A549 (cell line): ENCODE data around the gene ATG9A. TPM values are rescaled to one million over a fixed set of nuclear protein-coding genes. Genes with fewer than 3 reads are reported as not detected.
A peak's percentile ranks its signal among the peaks of the same experiment; 100 is the strongest.

Experiments used
- ATAC-seq, 2 experiments: fragments of 200-7000 bp in 1 of 2; fragments of >200 bp in 1 of 2; cut with Nextera tagmentation in 1 of 2; cut with Tn5 transposase in 1 of 2; 3 replicates each; pipeline versions ENCODE4 v1.8.0 to v1.9.1; 2018 to 2020; ENCODE audit warnings: mild to moderate bottlenecking in 1 of 2, moderate library complexity in 1 of 2
- CTCF ChIA-PET: fragments of 300-600 bp; sonication (Branson Sonifier 250); formaldehyde crosslinking; extraction: SDS; loops from one replicate; lab custom pipeline; 2021; ENCODE audit warnings: antibody characterized with exemption, inconsistent platforms; lab: Yijun Ruan, JAX
- POLR2A ChIA-PET: fragments of 350-600 bp; formaldehyde crosslinking; extraction: SDS; loops from one replicate; lab custom pipeline; 2021; ENCODE audit warnings: antibody characterized with exemption, inconsistent platforms; lab: Yijun Ruan, JAX
- DNase-seq, 2 experiments: peaks; one replicate each; pipeline versions ENCODE4 v3.0.0 to v3.0.0-alpha.2; 2011 to 2016; ENCODE audit warnings: low read depth in 1 of 2, low spot score in 1 of 2
- FAIRE-seq: peaks from 2 replicates; lab custom pipeline; 2011; peaks lifted over from hg19 to GRCh38; lab: Jason Lieb, UNC
- H3K27ac ChIP-seq, 2 experiments: fragments of >200 bp; sonication (Bioruptor Twin); formaldehyde crosslinking; 3 replicates each; pipeline ENCODE4 v1.5.1; 2016 to 2017
- H3K4me1 ChIP-seq: fragments of >200 bp; sonication (Bioruptor Twin); formaldehyde crosslinking; 3 replicates; pipeline ENCODE4 v1.6.1; 2016
- H3K4me2 ChIP-seq: fragments of >200 bp; sonication (Bioruptor Twin); formaldehyde crosslinking; 3 replicates; pipeline ENCODE4 v1.6.1; 2016
- H3K4me3 ChIP-seq: fragments of >200 bp; sonication (Bioruptor Twin); formaldehyde crosslinking; 3 replicates; pipeline ENCODE4 v1.5.1; 2016
- H3K9me3 ChIP-seq: fragments of >200 bp; sonication (Bioruptor Twin); formaldehyde crosslinking; 3 replicates; pipeline ENCODE4 v1.6.1; 2016
- ATOH8 ChIP-seq: fragments of 250-450 bp; sonication (Bioruptor Pico); IDR thresholded peaks from 2 replicates; pipeline ENCODE4 v1.5.0; 2020; ENCODE audit warnings: low read depth, mild to moderate bottlenecking, moderate library complexity
- BHLHE40 ChIP-seq: IDR thresholded peaks from 2 replicates; pipeline ENCODE4 v1.6.1; 2012; ENCODE audit warnings: low read depth, low read length, inconsistent platforms
- CBX2 ChIP-seq: fragments of 200-600 bp; sonication (generic); IDR thresholded peaks from 2 replicates; pipeline ENCODE4 v1.6.1; 2016; ENCODE audit warnings: low read depth, mild to moderate bottlenecking, borderline replicate concordance
- CBX8 ChIP-seq: fragments of 200-600 bp; sonication (generic); IDR thresholded peaks from 2 replicates; pipeline ENCODE4 v1.6.1; 2016
- ELK1 ChIP-seq: fragments of 150-350 bp; IDR thresholded peaks from 2 replicates; pipeline ENCODE4 v1.6.1; 2014; ENCODE audit warnings: low read depth, mild to moderate bottlenecking, low read length
- FOSL2 ChIP-seq, 2 experiments: fragments of 450-650 bp in 1 of 2; fragments of >200 bp in 1 of 2; sonication (Bioruptor Twin) in 1 of 2; formaldehyde crosslinking; IDR thresholded peaks; 2 replicates each; pipeline versions ENCODE4 v1.5.0 to v1.6.1; 2016 to 2020; ENCODE audit warnings: mild to moderate bottlenecking in 1 of 2, moderate library complexity in 1 of 2
- FOXS1 ChIP-seq: fragments of 250-450 bp; sonication (Bioruptor Pico); IDR thresholded peaks from 2 replicates; pipeline ENCODE4 v1.5.0; 2020; ENCODE audit warnings: mild to moderate bottlenecking, moderate library complexity
- HDAC2 ChIP-seq: fragments of 200-600 bp; sonication (generic); IDR thresholded peaks from 2 replicates; pipeline ENCODE4 v1.6.1; 2016
- KDM1A ChIP-seq: fragments of 200-600 bp; sonication (generic); IDR thresholded peaks from 2 replicates; pipeline ENCODE4 v1.6.1; 2016; ENCODE audit warnings: low read depth, mild to moderate bottlenecking
- KDM5A ChIP-seq: fragments of 200-600 bp; sonication (generic); IDR thresholded peaks from 2 replicates; pipeline ENCODE4 v1.6.1; 2016; ENCODE audit warnings: antibody characterized with exemption, mild to moderate bottlenecking
- NFE2L2 ChIP-seq: fragments of 150-350 bp; conservative IDR thresholded peaks from 2 replicates; pipeline ENCODE4 v1.6.1; 2014; ENCODE audit warnings: low read length
- PHF8 ChIP-seq: fragments of 200-600 bp; sonication (generic); IDR thresholded peaks from 2 replicates; pipeline ENCODE4 v1.6.1; 2016; ENCODE audit warnings: low read depth, mild to moderate bottlenecking, antibody characterized with exemption, moderate library complexity, borderline replicate concordance
- POLR2A ChIP-seq: IDR thresholded peaks from 2 replicates; pipeline ENCODE4 v1.6.1; 2012; ENCODE audit warnings: mild to moderate bottlenecking, low read length
- POLR2AphosphoS2 ChIP-seq: conservative IDR thresholded peaks from 2 replicates; pipeline ENCODE4 v1.6.1; 2012; ENCODE audit warnings: low read length, improper control_type of control experiment, inconsistent platforms
- RNF2 ChIP-seq: fragments of 200-600 bp; sonication (generic); IDR thresholded peaks from 2 replicates; pipeline ENCODE4 v1.6.1; 2016; ENCODE audit warnings: low read depth, mild to moderate bottlenecking, antibody characterized with exemption, moderate library complexity, borderline replicate concordance
- TP53 ChIP-seq: fragments of 250-450 bp; sonication (Bioruptor Pico); IDR thresholded peaks from 2 replicates; pipeline ENCODE4 v1.5.0; 2021; ENCODE audit warnings: mild to moderate bottlenecking, moderate library complexity
- ZNF302 ChIP-seq: fragments of 250-450 bp; sonication (Bioruptor Pico); IDR thresholded peaks from 2 replicates; pipeline ENCODE4 v1.9.0; 2021; ENCODE audit warnings: inconsistent platforms, mild to moderate bottlenecking, moderate library complexity
- WGBS: methylation state at CpG from one replicate; pipeline ENCODE4 v1.1.6; 2017; ENCODE audit errors: missing lambda C conversion rate; 5-methylcytosine and 5-hydroxymethylcytosine counted together
- polyA plus RNA-seq, 4 experiments: library from polyadenylated mRNA; depleted of rRNA in 3 of 4; stranded (reverse); fragments of >200 nt; fragmentation: RNase III in 1 of 4; extraction: RNeasy Plus Mini Kit Qiagen cat#74134 plus additional on column Dnase treatment in 1 of 4; gene quantifications; 2 replicates in 3 of 4; 3 replicates in 1 of 4; pipeline ENCODE4 v1.2.3, GENCODE V29; 2011 to 2017

Gene ATG9A
- polyA plus RNA-seq, 2 of the 4 experiments (the other 2 are of a cell fraction): 41.9 to 75.2 TPM

DNA sequence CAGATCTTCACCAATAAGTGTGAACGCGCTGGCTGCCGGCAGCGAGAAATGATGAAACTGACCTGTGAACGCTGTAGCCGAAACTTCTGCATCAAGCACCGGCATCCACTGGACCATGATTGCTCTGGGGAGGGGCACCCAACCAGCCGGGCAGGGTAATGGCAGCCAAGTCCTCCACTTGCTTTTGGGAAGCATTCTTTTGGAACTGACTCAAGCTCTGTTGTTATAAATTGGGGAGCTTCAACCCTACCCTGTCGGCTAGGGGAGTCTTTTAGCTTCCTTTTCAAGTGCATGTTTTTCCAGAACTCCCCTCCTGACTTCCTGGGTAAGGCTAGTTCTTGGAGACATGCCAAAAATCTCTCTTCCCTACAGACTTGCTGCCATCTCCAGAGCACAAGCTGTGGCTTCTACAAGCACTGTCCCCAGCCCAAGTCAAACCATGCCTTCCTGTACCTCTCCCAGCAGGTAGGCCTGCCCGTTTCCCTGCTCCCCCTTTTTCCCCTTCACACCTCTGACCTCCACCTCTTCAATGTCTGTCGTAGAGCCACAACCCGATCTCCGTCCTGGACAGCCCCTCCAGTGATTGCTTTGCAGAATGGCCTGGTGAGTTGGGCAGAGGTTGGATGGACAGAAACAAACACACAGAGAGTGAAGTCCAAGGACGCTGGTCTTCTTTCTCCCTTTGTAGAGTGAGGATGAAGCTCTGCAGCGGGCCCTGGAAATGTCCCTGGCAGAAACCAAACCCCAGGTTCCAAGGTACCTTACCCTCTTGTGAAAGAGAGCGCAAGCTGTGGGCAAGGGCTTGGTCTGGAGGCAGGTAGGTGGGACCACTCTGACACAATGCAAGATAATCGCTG lies 21.3 kb downstream of the ATG9A start:
- peaks cover 3% of the 10 kb centered on the region; the same call in 1 of the 3 replicates for H3K9me3 ChIP-seq
- 83% methylated on average over 17 of the region's 17 CpGs for WGBS
- FAIRE-seq (no peak), ATAC-seq (no peak), DNase-seq (peak in 1 of 2 experiments; percentile 39)
- H3K4me2 ChIP-seq: peak overlapping the region; percentile 85
- TF ChIP-seq KDM5A: no peak
- no peak for TF ChIP-seq POLR2A
- TF ChIP-seq ZNF302 (CRISPR knock-in tag): no peak
- no peak for TF ChIP-seq ATOH8 (CRISPR knock-in tag)
- H3K27ac ChIP-seq: peak overlapping the region in 1 of 2 experiments; percentile 98; a peak in 3 of 6 replicates
- ChIA-PET POLR2A (interaction anchor here (0.5 to 3.9 kb wide), 4 partner anchors 10 to 214 kb away, joined by 3 to 25 read pairs (median 4); partner anchors contain the start of genes ABCB6 and CNPPD1), CTCF (interaction anchor here (0.6 to 8.6 kb wide), 10 partner anchors 9 to 90 kb away, joined by 3 to 56 read pairs (median 4); partner anchors contain the start of gene NHEJ1)
- no peak overlapping the region for H3K4me3 ChIP-seq
- peaks cover 16% of the 10 kb centered on the region for H3K4me1 ChIP-seq

DNA sequence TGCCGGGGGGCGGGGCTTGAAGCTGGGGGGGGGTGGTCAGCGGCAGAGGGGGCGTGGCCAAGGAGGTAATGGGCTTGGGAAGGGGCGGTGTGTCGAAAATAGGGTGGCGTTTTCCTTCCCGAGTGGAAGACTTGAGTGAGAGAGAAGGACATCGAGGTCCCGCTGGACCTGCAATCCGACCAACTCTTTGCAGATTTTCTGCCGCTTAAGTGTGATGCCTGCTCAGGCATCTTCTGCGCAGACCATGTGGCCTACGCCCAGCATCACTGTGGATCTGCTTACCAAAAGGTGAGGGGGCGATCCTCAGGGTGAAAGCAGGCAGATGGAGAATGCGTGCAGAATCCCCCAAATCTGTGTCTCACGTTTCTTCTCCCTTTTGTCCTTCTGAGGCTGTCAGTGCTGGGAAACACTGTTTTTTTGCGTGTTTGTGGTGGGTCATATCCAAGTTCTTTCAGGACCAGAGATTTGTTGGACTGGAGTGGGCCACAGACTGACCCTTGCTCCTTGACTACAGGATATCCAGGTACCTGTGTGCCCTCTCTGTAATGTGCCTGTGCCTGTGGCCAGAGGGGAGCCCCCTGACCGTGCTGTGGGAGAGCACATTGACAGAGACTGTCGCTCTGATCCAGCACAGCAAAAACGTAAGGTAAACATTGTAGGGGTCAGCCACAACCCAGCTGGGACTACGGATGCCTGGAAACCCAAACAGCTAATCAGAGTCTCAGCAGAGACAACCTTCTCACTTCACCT lies 22.1 kb downstream of the ATG9A start:
- ATAC-seq (peak; percentile 26 to 30; a peak in 5 of 6 replicates), DNase-seq (no peak), FAIRE-seq (no peak)
- Histone ChIP-seq H3K27ac (peak overlapping the region; percentile 95 to 98), H3K4me2 (peak overlapping the region; percentile 85), H3K9me3 (peaks cover 3% of the 10 kb centered on the region; the same call in 1 of the 3 replicates), H3K4me3 (peak overlapping the region; percentile 53), H3K4me1 (peaks cover 16% of the 10 kb centered on the region)
- CTCF ChIA-PET: interaction anchor here (0.6 to 8.6 kb wide), 13 partner anchors 10 to 91 kb away, joined by 3 to 56 read pairs (median 5); partner anchors contain the start of gene NHEJ1
- TF ChIP-seq PHF8 (no peak), TP53 (no peak), RNF2 (no peak), BHLHE40 (no peak), HDAC2 (no peak), KDM5A (no peak), FOXS1 (no peak), CBX8 (no peak), ELK1 (no peak), NFE2L2 (no peak), KDM1A (no peak), CBX2 (no peak), POLR2AphosphoS2 (no peak), FOSL2 (IDR thresholded peaks at IDR 0.05) (no peak), FOSL2 (CRISPR knock-in tag; IDR thresholded peaks at IDR 0.05) (no peak)
- POLR2A ChIA-PET: interaction anchor here (0.5 to 3.9 kb wide), 13 partner anchors 10 to 213 kb away, joined by 3 to 25 read pairs (median 6); partner anchors contain the start of genes ABCB6, ANKZF1, CNPPD1 and DNAJB2
- 45% methylated on average over 17 of the region's 22 CpGs for WGBS
